GM20000 (cell line): ENCODE data around the gene NAALADL2.

Source experiments
- DNase-seq: peaks from one replicate; pipeline ENCODE4 v3.0.0; 2012; ENCODE audit warnings: low spot score
- TF ChIP-seq, protein P1 (sequence below): IDR thresholded peaks from 2 replicates; pipeline ENCODE4 v1.5.1; 2012; ENCODE audit warnings: mild to moderate bottlenecking, control low read depth; ENCODE audit errors: extremely low read depth, missing control alignments

NAALADL2 gene

GRCh38 chr3:174859114-174859735, at the start of gene NAALADL2:
Gene NAALADL2, plus strand, starts transcription at chr3:174859334.
- TF ChIP-seq, protein P1, sequence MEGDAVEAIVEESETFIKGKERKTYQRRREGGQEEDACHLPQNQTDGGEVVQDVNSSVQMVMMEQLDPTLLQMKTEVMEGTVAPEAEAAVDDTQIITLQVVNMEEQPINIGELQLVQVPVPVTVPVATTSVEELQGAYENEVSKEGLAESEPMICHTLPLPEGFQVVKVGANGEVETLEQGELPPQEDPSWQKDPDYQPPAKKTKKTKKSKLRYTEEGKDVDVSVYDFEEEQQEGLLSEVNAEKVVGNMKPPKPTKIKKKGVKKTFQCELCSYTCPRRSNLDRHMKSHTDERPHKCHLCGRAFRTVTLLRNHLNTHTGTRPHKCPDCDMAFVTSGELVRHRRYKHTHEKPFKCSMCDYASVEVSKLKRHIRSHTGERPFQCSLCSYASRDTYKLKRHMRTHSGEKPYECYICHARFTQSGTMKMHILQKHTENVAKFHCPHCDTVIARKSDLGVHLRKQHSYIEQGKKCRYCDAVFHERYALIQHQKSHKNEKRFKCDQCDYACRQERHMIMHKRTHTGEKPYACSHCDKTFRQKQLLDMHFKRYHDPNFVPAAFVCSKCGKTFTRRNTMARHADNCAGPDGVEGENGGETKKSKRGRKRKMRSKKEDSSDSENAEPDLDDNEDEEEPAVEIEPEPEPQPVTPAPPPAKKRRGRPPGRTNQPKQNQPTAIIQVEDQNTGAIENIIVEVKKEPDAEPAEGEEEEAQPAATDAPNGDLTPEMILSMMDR, result no peak
- DNase-seq, result no peak

GRCh38 chr3:174810254-174810653, 48.9 kb upstream of the NAALADL2 start:
- TF ChIP-seq, protein P1, result no peak
- DNase-seq, result no peak

- TF ChIP-seq, protein P1, result no peak
- no peak for DNase-seq
Observed at GRCh38 chr3:174812172-174812862, 46.8 kb upstream of the NAALADL2 start.

GRCh38 chr3:174815750-174816149, 43.4 kb upstream of the NAALADL2 start:
- TF ChIP-seq, protein P1, result no peak
- no peak for DNase-seq

GRCh38 chr3:174820885-174821284, 38.2 kb upstream of the NAALADL2 start:
- TF ChIP-seq, protein P1, result no peak
- no peak for DNase-seq

GRCh38 chr3:174821477-174821876, 37.7 kb upstream of the NAALADL2 start:
- DNase-seq, result no peak
- TF ChIP-seq, protein P1, result no peak

GRCh38 chr3:174822320-174822719, 36.8 kb upstream of the NAALADL2 start:
- DNase-seq, result no peak
- TF ChIP-seq, protein P1, result no peak
